Measurements from ENCODE around the gene SLC28A2. TPM values are rescaled to one million over a fixed set of nuclear protein-coding genes. Genes with fewer than 3 reads are reported as not detected.
"Not testable (repeated sequence)": the region's sequence is repeated elsewhere in the genome, so short reads cannot be mapped to it uniquely, and the experiment has no call there.

The SLC28A2 gene
- total and polyA plus RNA-seq, 2 donors (not counting 1 experiment from before 2014, with no cell fraction given): not detected

DNA sequence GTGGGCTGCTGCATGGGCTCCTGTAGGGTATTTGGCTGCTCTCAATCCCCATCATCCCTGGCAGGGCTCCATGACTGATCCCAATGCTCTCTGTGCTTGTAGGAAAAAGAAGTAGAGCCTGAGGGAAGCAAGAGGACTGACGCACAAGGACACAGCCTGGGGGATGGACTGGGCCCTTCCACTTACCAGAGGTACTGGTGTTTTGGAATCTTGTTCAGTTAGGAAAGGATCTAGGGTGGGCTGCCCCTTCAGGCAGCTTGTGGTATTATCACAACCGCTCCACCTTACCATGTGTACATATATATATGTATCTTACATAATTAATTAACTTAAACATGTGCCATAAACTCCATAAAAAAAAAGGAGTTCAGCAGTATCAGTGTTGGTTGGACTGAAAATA lies 1.3 kb downstream of the SLC28A2 start:
- no peak overlapping the region for H3K4me2 ChIP-seq (replicated peaks; ENCODE audit: low read depth, low read length, poor library complexity, severe bottlenecking)
- peaks cover 7% of the 10 kb centered on the region for H3K27me3 Mint-ChIP-seq
- WGBS (ENCODE audit: insufficient coverage): 100% methylated on average over 1 of the region's 2 CpGs
- no peak overlapping the region for H3K4me3 ChIP-seq (ENCODE audit: control extremely low read depth in 1 of 5, extremely low read depth in 1 of 5, insufficient read depth in 1 of 5, low read depth in 2 of 5, low read length in 4 of 5)
- no peaks in the 10 kb centered on the region for H3K79me2 ChIP-seq (ENCODE audit: control insufficient read depth, insufficient read depth, low read length)
- H2AFZ ChIP-seq (ENCODE audit: insufficient read depth, low read depth, low read length, poor library complexity, severe bottlenecking): no peak overlapping the region
- H3K9me3 Mint-ChIP-seq (ENCODE audit: insufficient read depth): no peaks in the 10 kb centered on the region
- no peak overlapping the region for H3K27ac Mint-ChIP-seq
- no peaks in the 10 kb centered on the region for H3K36me3 ChIP-seq (replicated peaks in 1 of 2; ENCODE audit: control extremely low read depth in 1 of 2, control insufficient read depth in 1 of 2, extremely low read depth in 1 of 2, insufficient read depth in 2 of 2, low read length in 1 of 2)
- ATAC-seq (ENCODE audit: low read depth) (no peak), DNase-seq (no peak)
- no peaks in the 10 kb centered on the region for H3K4me1 ChIP-seq (ENCODE audit: control insufficient read depth in 2 of 2, insufficient read depth in 2 of 2, low read length in 2 of 2)
- H3K27me3 ChIP-seq (replicated peaks in 1 of 4; ENCODE audit: control extremely low read depth in 1 of 4, control insufficient read depth in 3 of 4, insufficient read depth in 4 of 4, low read length in 3 of 4): no peaks in the 10 kb centered on the region
- no peak overlapping the region for H3K4me3 Mint-ChIP-seq
- intact Hi-C loops (cut with micrococcal nuclease): no loop called here
- H3K9me3 ChIP-seq (ENCODE audit: control extremely low read depth in 1 of 3, control insufficient read depth in 2 of 3, insufficient read depth in 1 of 3, low read length in 2 of 3): peaks cover 0 to 15% (median 0%) of the 10 kb centered on the region in 3 donors
- no peaks in the 10 kb centered on the region for H3K4me1 Mint-ChIP-seq
- TF ChIP-seq CTCF (IDR thresholded peaks at IDR 0.05): peak; percentile 57
- TF ChIP-seq EZH2 (IDR thresholded peaks at IDR 0.05; ENCODE audit: borderline replicate concordance, insufficient read depth, low read depth, low read length, poor library complexity, severe bottlenecking): no peak
- ChIA-PET CTCF (interaction anchor here (0.6 to 1.5 kb wide), 4 partner anchors 8 to 222 kb away, joined by 3 to 4 read pairs (median 4); no protein-coding TSS in a partner anchor), POLR2A (no interaction called here)
- no peak overlapping the region for H3K9ac ChIP-seq (ENCODE audit: low read length)
- no peak overlapping the region for H3K27ac ChIP-seq (ENCODE audit: low read length in 2 of 2)
- H4K20me1 ChIP-seq (ENCODE audit: control insufficient read depth, insufficient read depth, low read length, poor library complexity, severe bottlenecking): no peaks in the 10 kb centered on the region

GRCh38 chr15:45254405-45254804 lies 2.4 kb downstream of the SLC28A2 start:
- no peak overlapping the region for H2AFZ ChIP-seq (ENCODE audit: insufficient read depth, low read depth, low read length, poor library complexity, severe bottlenecking)
- no peaks in the 10 kb centered on the region for H3K36me3 ChIP-seq (replicated peaks in 1 of 2; ENCODE audit: control extremely low read depth in 1 of 2, control insufficient read depth in 1 of 2, extremely low read depth in 1 of 2, insufficient read depth in 2 of 2, low read length in 1 of 2)
- DNase-seq (no peak), ATAC-seq (ENCODE audit: low read depth) (no peak)
- H3K27me3 ChIP-seq (replicated peaks in 1 of 4; ENCODE audit: control extremely low read depth in 1 of 4, control insufficient read depth in 3 of 4, insufficient read depth in 4 of 4, low read length in 3 of 4): no peaks in the 10 kb centered on the region
- H3K27ac ChIP-seq (ENCODE audit: low read length in 2 of 2): no peak overlapping the region
- no peak overlapping the region for H3K4me3 Mint-ChIP-seq
- no peaks in the 10 kb centered on the region for H3K4me1 Mint-ChIP-seq
- H3K9ac ChIP-seq (ENCODE audit: low read length): no peak overlapping the region
- intact Hi-C loops (cut with micrococcal nuclease): no loop called here
- no peak overlapping the region for H3K27ac Mint-ChIP-seq
- H3K27me3 Mint-ChIP-seq: peaks cover 7% of the 10 kb centered on the region
- ChIA-PET CTCF (interaction anchor here (1.0 kb wide), 1 partner anchor 91 kb away, joined by 3 read pairs; no protein-coding TSS in a partner anchor), POLR2A (no interaction called here)
- no peak overlapping the region for H3K4me3 ChIP-seq (ENCODE audit: control extremely low read depth in 1 of 5, extremely low read depth in 1 of 5, insufficient read depth in 1 of 5, low read depth in 2 of 5, low read length in 4 of 5)
- no peak overlapping the region for H3K4me2 ChIP-seq (replicated peaks; ENCODE audit: low read depth, low read length, poor library complexity, severe bottlenecking)
- H3K9me3 ChIP-seq (ENCODE audit: control extremely low read depth in 1 of 3, control insufficient read depth in 2 of 3, insufficient read depth in 1 of 3, low read length in 2 of 3): peaks cover 0 to 13% (median 1%) of the 10 kb centered on the region in 3 donors
- no peaks in the 10 kb centered on the region for H3K9me3 Mint-ChIP-seq (ENCODE audit: insufficient read depth)
- no CpG with 5 or more reads among the region's 1 CpG for WGBS (ENCODE audit: insufficient coverage)
- no peaks in the 10 kb centered on the region for H3K4me1 ChIP-seq (ENCODE audit: control insufficient read depth in 2 of 2, insufficient read depth in 2 of 2, low read length in 2 of 2)
- H3K79me2 ChIP-seq (ENCODE audit: control insufficient read depth, insufficient read depth, low read length): no peaks in the 10 kb centered on the region
- H4K20me1 ChIP-seq (ENCODE audit: control insufficient read depth, insufficient read depth, low read length, poor library complexity, severe bottlenecking): no peaks in the 10 kb centered on the region
- no peak for TF ChIP-seq CTCF (IDR thresholded peaks at IDR 0.05)
- TF ChIP-seq EZH2 (IDR thresholded peaks at IDR 0.05; ENCODE audit: borderline replicate concordance, insufficient read depth, low read depth, low read length, poor library complexity, severe bottlenecking): no peak

GRCh38 chr15:45254824-45255223 lies 2.8 kb downstream of the SLC28A2 start:
- H4K20me1 ChIP-seq (ENCODE audit: control insufficient read depth, insufficient read depth, low read length, poor library complexity, severe bottlenecking); DNase-seq; intact Hi-C loops (cut with micrococcal nuclease); H3K79me2 ChIP-seq (ENCODE audit: control insufficient read depth, insufficient read depth, low read length); H3K27me3 Mint-ChIP-seq; ATAC-seq (ENCODE audit: low read depth); H3K4me1 ChIP-seq (ENCODE audit: control insufficient read depth in 2 of 2, insufficient read depth in 2 of 2, low read length in 2 of 2); H3K27me3 ChIP-seq (replicated peaks in 1 of 4; ENCODE audit: control extremely low read depth in 1 of 4, control insufficient read depth in 3 of 4, insufficient read depth in 4 of 4, low read length in 3 of 4); POLR2A ChIA-PET; CTCF ChIA-PET; H3K9me3 ChIP-seq (ENCODE audit: control extremely low read depth in 1 of 3, control insufficient read depth in 2 of 3, insufficient read depth in 1 of 3, low read length in 2 of 3); H3K27ac ChIP-seq (ENCODE audit: low read length in 2 of 2); H3K9me3 Mint-ChIP-seq (ENCODE audit: insufficient read depth); H3K36me3 ChIP-seq (replicated peaks in 1 of 2; ENCODE audit: control extremely low read depth in 1 of 2, control insufficient read depth in 1 of 2, extremely low read depth in 1 of 2, insufficient read depth in 2 of 2, low read length in 1 of 2); H3K4me2 ChIP-seq (replicated peaks; ENCODE audit: low read depth, low read length, poor library complexity, severe bottlenecking); H3K4me3 Mint-ChIP-seq; H2AFZ ChIP-seq (ENCODE audit: insufficient read depth, low read depth, low read length, poor library complexity, severe bottlenecking); H3K4me1 Mint-ChIP-seq; H3K9ac ChIP-seq (ENCODE audit: low read length); H3K4me3 ChIP-seq (ENCODE audit: control extremely low read depth in 1 of 5, extremely low read depth in 1 of 5, insufficient read depth in 1 of 5, low read depth in 2 of 5, low read length in 4 of 5); H3K27ac Mint-ChIP-seq: not testable (repeated sequence)
- WGBS (ENCODE audit: insufficient coverage): 76% methylated on average over 5 of the region's 6 CpGs

All from B cell (primary cell).